ENCODE results near the gene CD4.
A peak's percentile ranks its signal among the peaks of the same experiment; 100 is the strongest.

CD4 gene

DNA sequence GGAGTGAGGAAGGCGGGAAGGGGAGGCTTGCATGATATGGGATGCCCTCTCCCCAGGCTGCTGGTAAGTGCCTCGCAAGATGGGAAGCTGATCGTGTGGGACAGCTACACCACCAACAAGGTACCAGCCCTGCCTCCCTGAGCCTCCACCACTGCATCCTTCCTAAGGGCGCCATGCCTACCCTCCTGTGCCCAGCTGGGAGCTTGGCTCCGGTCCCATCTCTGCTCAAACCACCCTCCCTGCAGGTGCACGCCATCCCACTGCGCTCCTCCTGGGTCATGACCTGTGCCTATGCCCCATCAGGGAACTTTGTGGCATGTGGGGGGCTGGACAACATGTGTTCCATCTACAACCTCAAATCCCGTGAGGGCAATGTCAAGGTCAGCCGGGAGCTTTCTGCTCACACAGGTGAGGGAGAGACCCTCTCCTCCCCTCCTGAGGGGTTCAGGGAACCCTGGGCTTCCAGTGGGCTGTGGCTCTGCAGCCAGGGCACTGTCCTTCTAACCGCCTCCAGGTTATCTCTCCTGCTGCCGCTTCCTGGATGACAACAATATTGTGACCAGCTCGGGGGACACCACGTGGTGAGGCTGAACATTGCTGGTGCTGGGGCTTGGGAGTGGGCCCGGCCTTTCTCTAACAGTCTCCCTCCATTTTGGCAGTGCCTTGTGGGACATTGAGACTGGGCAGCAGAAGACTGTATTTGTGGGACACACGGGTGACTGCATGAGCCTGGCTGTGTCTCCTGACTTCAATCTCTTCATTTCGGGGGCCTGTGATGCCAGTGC, 54.0 kb downstream of the CD4 start:
- Histone ChIP-seq H3K4me1 (ENCODE audit: control insufficient read depth in 1 of 2, insufficient read depth in 2 of 2, low read length in 2 of 2) (peaks cover 0 to 3% of the 10 kb centered on the region in 2 donors), H3K9me3 (ENCODE audit: control insufficient read depth in 1 of 2, low read length in 2 of 2) (no peaks in the 10 kb centered on the region), H3K4me3 (ENCODE audit: low read depth in 1 of 2, low read length in 2 of 2) (no peak overlapping the region), H3K27me3 (ENCODE audit: low read depth, low read length) (no peaks in the 10 kb centered on the region), H3K36me3 (ENCODE audit: control insufficient read depth in 1 of 2, insufficient read depth in 2 of 2, low read length in 2 of 2) (peaks cover 9 to 57% of the 10 kb centered on the region in 2 donors), H3K27ac (ENCODE audit: low read length) (no peak overlapping the region)

- peaks cover 9 to 50% of the 10 kb centered on the region in 2 donors for H3K36me3 ChIP-seq (ENCODE audit: control insufficient read depth in 1 of 2, insufficient read depth in 2 of 2, low read length in 2 of 2)
- no peaks in the 10 kb centered on the region for H3K9me3 ChIP-seq (ENCODE audit: control insufficient read depth in 1 of 2, low read length in 2 of 2)
- no peak overlapping the region for H3K27ac ChIP-seq (ENCODE audit: low read length)
- H3K4me3 ChIP-seq (ENCODE audit: low read depth in 1 of 2, low read length in 2 of 2) = no peak overlapping the region
- no peaks in the 10 kb centered on the region for H3K27me3 ChIP-seq (ENCODE audit: low read depth, low read length)
- no peaks in the 10 kb centered on the region for H3K4me1 ChIP-seq (ENCODE audit: control insufficient read depth in 1 of 2, insufficient read depth in 2 of 2, low read length in 2 of 2)
These were observed 56.1 kb downstream of the CD4 start for GRCh38 chr12:6845395-6845794.

GRCh38 chr12:6846316-6846869, 57.1 kb downstream of the CD4 start:
- H3K4me3 ChIP-seq (ENCODE audit: low read depth in 1 of 2, low read length in 2 of 2) = no peak overlapping the region
- H3K27me3 ChIP-seq (ENCODE audit: low read depth, low read length) = no peaks in the 10 kb centered on the region
- no peak overlapping the region for H3K27ac ChIP-seq (ENCODE audit: low read length)
- peaks cover 9 to 50% of the 10 kb centered on the region in 2 donors for H3K36me3 ChIP-seq (ENCODE audit: control insufficient read depth in 1 of 2, insufficient read depth in 2 of 2, low read length in 2 of 2)
- no peaks in the 10 kb centered on the region for H3K9me3 ChIP-seq (ENCODE audit: control insufficient read depth in 1 of 2, low read length in 2 of 2)
- peaks cover 6 to 7% of the 10 kb centered on the region in 2 donors for H3K4me1 ChIP-seq (ENCODE audit: control insufficient read depth in 1 of 2, insufficient read depth in 2 of 2, low read length in 2 of 2)

- Histone ChIP-seq H3K4me3 (ENCODE audit: low read depth in 1 of 2, low read length in 2 of 2) (no peak overlapping the region), H3K9me3 (ENCODE audit: control insufficient read depth in 1 of 2, low read length in 2 of 2) (no peaks in the 10 kb centered on the region), H3K36me3 (ENCODE audit: control insufficient read depth in 1 of 2, insufficient read depth in 2 of 2, low read length in 2 of 2) (peaks cover 9 to 50% of the 10 kb centered on the region in 2 donors), H3K4me1 (ENCODE audit: control insufficient read depth in 1 of 2, insufficient read depth in 2 of 2, low read length in 2 of 2) (peaks cover 6 to 7% of the 10 kb centered on the region in 2 donors), H3K27me3 (ENCODE audit: low read depth, low read length) (no peaks in the 10 kb centered on the region), H3K27ac (ENCODE audit: low read length) (no peak overlapping the region)
These were observed 58.3 kb downstream of the CD4 start for GRCh38 chr12:6847676-6848075.

GRCh38 chr12:6849427-6849826, 60.1 kb downstream of the CD4 start:
- no peak overlapping the region for H3K27ac ChIP-seq (ENCODE audit: low read length)
- H3K9me3 ChIP-seq (ENCODE audit: control insufficient read depth in 1 of 2, low read length in 2 of 2) = no peaks in the 10 kb centered on the region
- no peak overlapping the region for H3K4me3 ChIP-seq (ENCODE audit: low read depth in 1 of 2, low read length in 2 of 2)
- no peaks in the 10 kb centered on the region for H3K27me3 ChIP-seq (ENCODE audit: low read depth, low read length)
- peaks cover 14 to 22% of the 10 kb centered on the region in 2 donors for H3K4me1 ChIP-seq (ENCODE audit: control insufficient read depth in 1 of 2, insufficient read depth in 2 of 2, low read length in 2 of 2)
- H3K36me3 ChIP-seq (ENCODE audit: control insufficient read depth in 1 of 2, insufficient read depth in 2 of 2, low read length in 2 of 2) = peaks cover 9 to 48% of the 10 kb centered on the region in 2 donors

- H3K4me3 ChIP-seq (ENCODE audit: low read depth in 1 of 2, low read length in 2 of 2) = peak overlapping the region in 1 of 2 donors; percentile 89
- no peaks in the 10 kb centered on the region for H3K27me3 ChIP-seq (ENCODE audit: low read depth, low read length)
- H3K9me3 ChIP-seq (ENCODE audit: control insufficient read depth in 1 of 2, low read length in 2 of 2) = no peaks in the 10 kb centered on the region
- H3K4me1 ChIP-seq (ENCODE audit: control insufficient read depth in 1 of 2, insufficient read depth in 2 of 2, low read length in 2 of 2) = peaks cover 14 to 22% of the 10 kb centered on the region in 2 donors
- H3K36me3 ChIP-seq (ENCODE audit: control insufficient read depth in 1 of 2, insufficient read depth in 2 of 2, low read length in 2 of 2) = peaks cover 9 to 41% of the 10 kb centered on the region in 2 donors
- H3K27ac ChIP-seq (ENCODE audit: low read length) = peak overlapping the region; percentile 5
These were observed 60.7 kb downstream of the CD4 start for GRCh38 chr12:6849976-6850560.

DNA sequence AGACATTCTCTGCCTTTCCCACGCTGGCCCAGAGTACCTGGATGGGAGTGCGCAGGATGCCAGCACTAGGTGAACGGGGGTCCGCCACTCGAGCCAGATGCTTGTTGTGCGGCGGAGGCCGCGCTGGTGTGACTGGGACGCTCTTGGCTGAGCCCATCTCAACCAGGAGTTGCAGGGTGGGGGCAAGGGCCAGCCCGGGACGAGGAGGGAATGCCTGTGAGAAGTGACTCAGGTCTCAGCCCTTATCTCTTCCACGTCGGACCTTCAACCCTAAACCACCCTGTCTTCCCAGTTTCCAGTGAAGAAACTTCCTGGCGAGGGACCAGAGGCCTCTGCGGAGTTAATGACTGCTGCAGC, 61.4 kb downstream of the CD4 start:
- H3K27ac ChIP-seq (ENCODE audit: low read length) = peak overlapping the region; percentile 99
- no peaks in the 10 kb centered on the region for H3K27me3 ChIP-seq (ENCODE audit: low read depth, low read length)
- peak overlapping the region; percentile 89 to 91 for H3K4me3 ChIP-seq (ENCODE audit: low read depth in 1 of 2, low read length in 2 of 2)
- peaks cover 10 to 38% of the 10 kb centered on the region in 2 donors for H3K36me3 ChIP-seq (ENCODE audit: control insufficient read depth in 1 of 2, insufficient read depth in 2 of 2, low read length in 2 of 2)
- H3K9me3 ChIP-seq (ENCODE audit: control insufficient read depth in 1 of 2, low read length in 2 of 2) = no peaks in the 10 kb centered on the region
- H3K4me1 ChIP-seq (ENCODE audit: control insufficient read depth in 1 of 2, insufficient read depth in 2 of 2, low read length in 2 of 2) = peaks cover 14 to 22% of the 10 kb centered on the region in 2 donors

GRCh38 chr12:6851153-6851920, 62.0 kb downstream of the CD4 start, which contains the start of gene CDCA3:
Gene CDCA3, minus strand, starts transcription at chr12:6851286. Its CDS starts 334 bp downstream, at chr12:6850952.
- Histone ChIP-seq H3K27ac (ENCODE audit: low read length) (peak within 1 kb of the TSS; percentile 99), H3K4me1 (ENCODE audit: control insufficient read depth in 1 of 2, insufficient read depth in 2 of 2, low read length in 2 of 2) (peaks cover 14 to 22% of the 10 kb centered on the region in 2 donors), H3K27me3 (ENCODE audit: low read depth, low read length) (no peaks in the 10 kb centered on the region), H3K4me3 (ENCODE audit: low read depth in 1 of 2, low read length in 2 of 2) (peak within 1 kb of the TSS; percentile 89 to 91), H3K9me3 (ENCODE audit: control insufficient read depth in 1 of 2, low read length in 2 of 2) (no peaks in the 10 kb centered on the region), H3K36me3 (ENCODE audit: control insufficient read depth in 1 of 2, insufficient read depth in 2 of 2, low read length in 2 of 2) (peaks cover 10 to 38% of the 10 kb centered on the region in 2 donors)

DNA sequence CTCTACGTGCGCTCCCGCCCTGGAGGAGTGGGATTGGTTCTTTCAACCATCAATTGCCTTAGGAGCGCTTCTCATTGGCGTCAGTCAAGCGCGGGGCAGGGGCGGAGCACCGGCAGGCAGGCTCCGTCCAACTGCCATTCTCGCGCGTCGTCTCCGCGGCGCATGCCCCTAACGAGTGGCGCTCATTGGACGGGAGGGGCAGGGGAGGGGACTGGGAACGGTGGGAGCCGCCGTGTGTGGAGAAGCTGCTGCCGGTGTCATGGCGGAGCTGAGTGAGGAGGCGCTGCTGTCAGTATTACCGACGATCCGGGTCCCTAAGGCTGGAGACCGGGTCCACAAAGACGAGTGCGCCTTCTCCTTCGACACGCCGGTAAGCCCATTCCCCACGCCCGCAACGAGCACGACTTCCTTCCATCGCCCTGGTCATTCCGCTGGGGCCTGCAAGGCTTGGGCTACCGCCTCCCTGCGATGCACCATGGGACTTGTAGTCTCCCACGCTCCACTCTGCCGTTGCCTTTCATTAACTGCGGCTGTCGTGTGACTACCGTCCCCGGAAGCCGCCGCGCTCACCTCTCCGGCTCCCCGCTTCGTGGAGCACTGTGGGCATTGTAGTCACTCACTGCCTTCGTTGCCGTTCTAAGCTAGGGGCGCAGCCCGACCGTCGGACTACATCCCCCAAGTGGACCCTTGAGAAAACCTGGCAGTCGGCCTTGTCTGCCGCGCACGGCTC, 62.8 kb downstream of the CD4 start, which contains the start of gene USP5:
Gene USP5 (plus strand): TSS at position 230 of the 730 bp plus-strand sequence. CDS start 30 bp downstream, at position 260.
- no peaks in the 10 kb centered on the region for H3K9me3 ChIP-seq (ENCODE audit: control insufficient read depth in 1 of 2, low read length in 2 of 2)
- H3K4me1 ChIP-seq (ENCODE audit: control insufficient read depth in 1 of 2, insufficient read depth in 2 of 2, low read length in 2 of 2) = peaks cover 14 to 22% of the 10 kb centered on the region in 2 donors
- peaks cover 15 to 38% of the 10 kb centered on the region in 2 donors for H3K36me3 ChIP-seq (ENCODE audit: control insufficient read depth in 1 of 2, insufficient read depth in 2 of 2, low read length in 2 of 2)
- H3K27ac ChIP-seq (ENCODE audit: low read length) = peak within 1 kb of the TSS; percentile 99
- no peaks in the 10 kb centered on the region for H3K27me3 ChIP-seq (ENCODE audit: low read depth, low read length)
- peak within 1 kb of the TSS; percentile 89 to 91 for H3K4me3 ChIP-seq (ENCODE audit: low read depth in 1 of 2, low read length in 2 of 2)

GRCh38 chr12:6852651-6853354, 63.5 kb downstream of the CD4 start:
- Histone ChIP-seq H3K4me1 (ENCODE audit: control insufficient read depth in 1 of 2, insufficient read depth in 2 of 2, low read length in 2 of 2) (peaks cover 14 to 22% of the 10 kb centered on the region in 2 donors), H3K27me3 (ENCODE audit: low read depth, low read length) (no peaks in the 10 kb centered on the region), H3K9me3 (ENCODE audit: control insufficient read depth in 1 of 2, low read length in 2 of 2) (no peaks in the 10 kb centered on the region), H3K4me3 (ENCODE audit: low read depth in 1 of 2, low read length in 2 of 2) (peak overlapping the region; percentile 89 to 91), H3K27ac (ENCODE audit: low read length) (peak overlapping the region; percentile 40), H3K36me3 (ENCODE audit: control insufficient read depth in 1 of 2, insufficient read depth in 2 of 2, low read length in 2 of 2) (peaks cover 22 to 38% of the 10 kb centered on the region in 2 donors)

Data from muscle layer of duodenum (tissue), 2 donors.